ENCODE measurements around the gene SLC38A6. TPM values are rescaled to one million over a fixed set of nuclear protein-coding genes. Genes with fewer than 3 reads are reported as not detected.
A peak's percentile ranks its signal among the peaks of the same experiment; 100 is the strongest.

SLC38A6 gene
- total RNA-seq, 1 donor, result 74.9 TPM

DNA sequence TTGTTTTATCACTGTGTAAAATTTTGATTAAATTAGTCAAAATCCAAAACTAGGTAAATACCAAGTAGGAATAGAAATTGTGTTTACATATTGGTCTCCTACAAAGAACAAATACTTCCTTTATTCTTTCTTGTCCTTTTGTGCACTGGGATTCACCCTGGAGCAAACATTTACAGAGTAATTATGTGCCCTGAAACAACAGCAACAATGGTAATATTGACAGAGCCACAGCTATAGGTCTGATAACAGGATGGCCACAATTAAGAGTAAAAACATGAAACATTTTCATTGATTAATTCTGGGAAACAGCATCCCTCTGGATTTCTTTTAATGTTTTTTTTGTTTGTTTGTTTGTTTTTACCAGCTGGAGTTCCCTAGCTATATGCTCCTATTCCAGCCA, 61.2 kb downstream of the SLC38A6 start:
- H3K4me3 ChIP-seq (ENCODE audit: low read depth, low read length), result no peak overlapping the region
- TF ChIP-seq, protein P1, sequence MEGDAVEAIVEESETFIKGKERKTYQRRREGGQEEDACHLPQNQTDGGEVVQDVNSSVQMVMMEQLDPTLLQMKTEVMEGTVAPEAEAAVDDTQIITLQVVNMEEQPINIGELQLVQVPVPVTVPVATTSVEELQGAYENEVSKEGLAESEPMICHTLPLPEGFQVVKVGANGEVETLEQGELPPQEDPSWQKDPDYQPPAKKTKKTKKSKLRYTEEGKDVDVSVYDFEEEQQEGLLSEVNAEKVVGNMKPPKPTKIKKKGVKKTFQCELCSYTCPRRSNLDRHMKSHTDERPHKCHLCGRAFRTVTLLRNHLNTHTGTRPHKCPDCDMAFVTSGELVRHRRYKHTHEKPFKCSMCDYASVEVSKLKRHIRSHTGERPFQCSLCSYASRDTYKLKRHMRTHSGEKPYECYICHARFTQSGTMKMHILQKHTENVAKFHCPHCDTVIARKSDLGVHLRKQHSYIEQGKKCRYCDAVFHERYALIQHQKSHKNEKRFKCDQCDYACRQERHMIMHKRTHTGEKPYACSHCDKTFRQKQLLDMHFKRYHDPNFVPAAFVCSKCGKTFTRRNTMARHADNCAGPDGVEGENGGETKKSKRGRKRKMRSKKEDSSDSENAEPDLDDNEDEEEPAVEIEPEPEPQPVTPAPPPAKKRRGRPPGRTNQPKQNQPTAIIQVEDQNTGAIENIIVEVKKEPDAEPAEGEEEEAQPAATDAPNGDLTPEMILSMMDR (IDR thresholded peaks at IDR 0.05; ENCODE audit: insufficient read depth, low read length), result no peak
- DNase-seq (ENCODE audit: low read depth), result no peak

DNA sequence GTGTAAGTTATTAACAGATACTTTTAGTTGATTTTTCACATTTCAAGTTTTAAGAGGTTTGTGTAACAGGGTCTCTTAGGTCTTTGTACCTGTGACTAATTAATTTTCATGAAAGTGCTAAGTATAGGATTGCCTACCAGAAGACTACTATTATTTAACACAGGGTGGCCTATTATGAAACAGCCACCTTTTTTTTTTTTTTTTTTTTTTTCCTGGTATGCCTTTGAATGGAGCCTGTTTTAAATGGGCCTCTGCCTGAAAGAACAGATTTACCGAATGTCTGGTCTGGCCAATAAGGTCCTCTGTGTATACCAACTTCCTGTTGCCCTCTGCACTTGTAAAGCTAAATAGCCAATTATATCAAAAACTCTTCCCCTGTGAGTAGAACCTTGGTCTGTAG, 62.5 kb downstream of the SLC38A6 start:
- TF ChIP-seq, protein P1 (IDR thresholded peaks at IDR 0.05; ENCODE audit: insufficient read depth, low read length), result no peak
- no peak for DNase-seq (ENCODE audit: low read depth)
- no peak overlapping the region for H3K4me3 ChIP-seq (ENCODE audit: low read depth, low read length)

DNA sequence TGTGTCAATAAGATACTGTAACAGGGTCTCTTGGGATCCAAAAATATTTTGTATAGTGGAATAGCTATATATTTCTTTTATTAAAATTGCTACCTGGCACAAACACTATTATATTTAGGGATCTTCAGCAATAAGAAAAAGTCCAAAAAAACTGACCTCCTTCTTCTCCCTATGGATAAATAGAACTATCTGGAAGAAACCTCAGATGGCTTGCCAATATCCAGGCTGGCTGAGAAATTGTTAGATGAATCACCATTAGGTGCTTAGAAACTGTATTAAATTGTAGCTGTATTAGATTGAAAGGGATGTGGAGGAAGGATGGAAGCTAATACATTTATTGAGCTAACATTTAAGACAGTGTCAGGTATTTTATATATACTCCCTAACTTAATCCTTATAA, 66.0 kb downstream of the SLC38A6 start:
- DNase-seq (ENCODE audit: low read depth), result peak; percentile 17
- TF ChIP-seq, protein P1 (IDR thresholded peaks at IDR 0.05; ENCODE audit: insufficient read depth, low read length), result no peak
- H3K4me3 ChIP-seq (ENCODE audit: low read depth, low read length), result no peak overlapping the region

DNA sequence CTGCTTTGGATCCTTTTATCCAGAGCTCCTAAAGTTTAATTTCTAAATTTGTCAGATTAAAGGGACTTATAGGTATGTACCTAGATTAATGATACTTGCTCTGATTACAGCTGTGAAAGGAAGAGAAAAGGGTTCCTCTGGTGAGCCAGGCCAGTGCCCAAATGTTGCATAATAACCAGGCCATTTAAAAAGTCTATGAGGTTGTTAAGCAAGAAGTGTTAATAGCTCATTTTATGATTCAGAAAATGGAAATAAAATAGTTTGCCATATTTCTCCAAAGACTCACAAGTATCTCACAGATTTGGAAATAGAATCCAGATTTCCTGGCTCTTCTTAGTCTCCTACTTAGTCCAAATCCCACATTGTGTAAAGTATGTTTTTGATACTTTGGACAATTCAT, 67.6 kb downstream of the SLC38A6 start:
- no peak overlapping the region for H3K4me3 ChIP-seq (ENCODE audit: low read depth, low read length)
- DNase-seq (ENCODE audit: low read depth), result peak; percentile 6
- TF ChIP-seq, protein P1 (IDR thresholded peaks at IDR 0.05; ENCODE audit: insufficient read depth, low read length), result no peak

DNA sequence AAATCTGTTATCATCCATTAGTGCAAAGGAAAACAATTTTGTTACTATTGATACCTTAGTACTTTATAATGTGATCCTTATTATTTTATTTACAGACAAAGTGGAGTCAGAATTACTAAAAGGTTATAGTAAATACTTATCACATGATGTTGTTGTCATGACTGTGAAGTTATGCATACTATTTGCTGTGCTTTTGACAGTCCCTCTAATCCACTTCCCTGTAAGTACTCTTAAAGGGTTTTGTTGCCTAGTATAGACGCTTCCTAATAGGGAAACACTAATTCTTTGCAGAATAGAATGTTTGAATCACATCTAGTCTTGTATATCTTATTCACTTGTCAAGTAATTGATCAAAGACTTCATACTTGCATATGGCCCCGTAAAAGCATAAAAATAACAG, 69.4 kb downstream of the SLC38A6 start:
- no peak overlapping the region for H3K4me3 ChIP-seq (ENCODE audit: low read depth, low read length)
- DNase-seq (ENCODE audit: low read depth), result no peak
- TF ChIP-seq, protein P1 (IDR thresholded peaks at IDR 0.05; ENCODE audit: insufficient read depth, low read length), result no peak

DNA sequence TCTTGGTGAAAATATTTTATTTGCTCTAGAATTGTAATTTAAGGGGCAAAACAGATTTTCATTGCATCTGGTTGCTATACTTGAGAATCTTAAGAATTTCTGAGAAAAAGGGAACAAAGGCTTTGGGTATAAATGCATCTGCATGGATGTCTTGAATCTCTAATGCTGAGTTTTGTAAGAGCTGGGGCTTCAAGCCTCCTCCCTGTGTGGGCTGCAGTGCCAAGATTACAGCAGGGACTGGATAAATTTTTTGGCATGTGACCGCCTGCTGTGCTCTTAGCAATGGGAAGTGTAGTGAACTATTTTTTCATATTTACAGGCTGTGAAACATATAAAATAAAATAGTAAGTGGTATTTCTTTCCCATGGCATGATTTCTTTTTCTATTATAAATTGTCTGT, 70.0 kb downstream of the SLC38A6 start:
- H3K4me3 ChIP-seq (ENCODE audit: low read depth, low read length), result no peak overlapping the region
- peak; percentile 69 for DNase-seq (ENCODE audit: low read depth)
- TF ChIP-seq, protein P1 (IDR thresholded peaks at IDR 0.05; ENCODE audit: insufficient read depth, low read length), result no peak

DNA sequence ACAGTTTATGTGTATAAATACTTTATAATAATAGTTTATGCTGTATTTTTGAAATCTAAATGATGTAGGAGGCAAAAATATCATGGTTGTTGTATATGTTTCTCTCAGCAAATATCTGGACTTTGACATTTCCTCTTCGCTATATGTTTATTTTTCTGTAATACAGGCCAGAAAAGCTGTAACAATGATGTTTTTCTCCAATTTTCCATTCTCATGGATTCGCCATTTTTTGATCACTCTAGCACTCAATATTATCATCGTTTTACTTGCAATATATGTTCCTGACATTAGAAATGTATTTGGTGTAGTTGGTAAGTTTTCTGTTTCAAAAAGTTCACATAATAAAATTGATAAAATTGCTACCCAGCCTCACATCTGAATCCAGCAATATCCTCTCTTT, 70.6 kb downstream of the SLC38A6 start:
- TF ChIP-seq, protein P1 (IDR thresholded peaks at IDR 0.05; ENCODE audit: insufficient read depth, low read length), result no peak

More for the DNA sequence above, 70.6 kb downstream of the SLC38A6 start:
- no peak for DNase-seq (ENCODE audit: low read depth)
- H3K4me3 ChIP-seq (ENCODE audit: low read depth, low read length), result no peak overlapping the region
